Activated CD4-positive, alpha-beta T cell treated with anti-CD3 and anti-CD28 coated beads, Interleukin-2, amount 50 U/mL, for 48 hours (primary cell): Measurements from ENCODE around the gene TFDP2.

Experiments
- DNase-seq, 2 experiments: peaks; one replicate each; pipeline ENCODE4 v3.0.0-alpha.2; 2020

TFDP2 gene

DNA sequence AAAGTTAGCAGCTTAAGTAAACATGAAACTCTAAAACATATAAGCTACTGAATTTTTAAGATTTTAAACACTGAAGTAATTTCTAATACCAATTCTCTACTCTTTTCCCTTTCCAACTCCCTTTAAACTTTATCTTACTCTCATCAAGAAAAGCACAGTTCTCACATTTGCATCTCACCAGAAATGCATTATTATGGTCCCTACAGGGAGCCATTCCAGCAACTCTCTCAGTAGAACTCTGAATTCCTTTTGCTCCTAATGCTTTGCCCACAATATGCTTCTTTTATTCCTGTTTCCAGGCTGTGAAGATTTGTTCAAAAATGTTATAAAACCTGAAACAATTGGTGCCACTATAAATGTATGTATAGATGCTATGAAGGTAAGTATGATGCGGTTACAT is 83.4 kb downstream of the TFDP2 start:
- no peak for DNase-seq

GRCh38 chr3:142065344-142065743 is 84.0 kb downstream of the TFDP2 start:
- no peak for DNase-seq

GRCh38 chr3:142064454-142064853 is 84.9 kb downstream of the TFDP2 start:
- no peak for DNase-seq

DNA sequence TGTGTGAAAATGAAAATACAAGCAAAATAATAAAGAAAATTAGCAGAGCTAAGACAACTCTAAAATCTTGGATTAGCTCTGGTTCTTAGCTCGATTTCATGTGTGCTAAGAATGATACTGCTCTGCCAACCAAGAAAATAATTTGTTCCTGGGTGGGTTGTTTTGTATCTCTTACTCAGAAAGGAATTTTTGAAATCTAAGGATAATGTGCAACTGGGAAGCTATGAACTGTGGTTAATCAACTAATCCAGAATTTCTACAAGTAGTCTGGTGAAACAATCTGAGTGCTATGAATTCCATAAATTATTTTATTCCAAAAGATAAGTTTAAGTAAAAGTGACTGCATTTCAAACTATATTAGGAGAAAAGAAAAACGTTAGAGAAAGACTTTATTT is 92.0 kb downstream of the TFDP2 start:
- DNase-seq = no peak

DNA sequence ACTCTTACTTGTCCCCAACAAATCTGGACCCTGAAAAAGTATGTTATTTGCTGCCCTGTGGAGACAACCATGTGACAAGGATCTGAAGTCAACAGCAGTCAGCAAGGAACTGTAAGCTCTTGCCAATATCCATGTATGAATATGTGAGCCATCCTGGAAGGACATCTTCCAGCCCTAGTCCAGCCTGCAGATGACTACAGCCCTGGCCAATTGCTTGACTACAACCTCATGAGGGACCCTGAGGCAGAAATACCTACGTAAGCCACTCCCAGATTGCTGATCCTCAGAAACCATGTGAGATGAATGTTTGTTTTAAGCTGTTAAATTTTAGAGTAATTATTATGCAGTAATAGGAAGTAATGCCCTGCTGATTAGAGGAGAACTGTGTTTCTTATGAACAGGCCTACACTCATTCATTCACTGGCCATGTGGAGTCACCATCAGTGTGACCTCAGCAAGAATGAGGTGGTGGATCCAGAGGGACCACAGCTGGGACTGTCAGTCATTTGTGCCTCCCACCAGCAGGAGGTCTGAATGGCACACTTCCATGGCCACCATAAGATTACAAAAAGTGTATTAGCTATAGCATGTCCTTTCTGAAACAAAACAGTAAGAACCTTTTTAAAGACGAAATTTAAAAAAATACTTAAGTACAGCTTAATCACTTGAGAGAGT is 92.6 kb downstream of the TFDP2 start:
- DNase-seq = no peak

GRCh38 chr3:142053835-142054234 is 95.5 kb downstream of the TFDP2 start:
- no peak for DNase-seq

- no peak for DNase-seq
Observed at GRCh38 chr3:142053244-142053643, 96.1 kb downstream of the TFDP2 start.

DNA sequence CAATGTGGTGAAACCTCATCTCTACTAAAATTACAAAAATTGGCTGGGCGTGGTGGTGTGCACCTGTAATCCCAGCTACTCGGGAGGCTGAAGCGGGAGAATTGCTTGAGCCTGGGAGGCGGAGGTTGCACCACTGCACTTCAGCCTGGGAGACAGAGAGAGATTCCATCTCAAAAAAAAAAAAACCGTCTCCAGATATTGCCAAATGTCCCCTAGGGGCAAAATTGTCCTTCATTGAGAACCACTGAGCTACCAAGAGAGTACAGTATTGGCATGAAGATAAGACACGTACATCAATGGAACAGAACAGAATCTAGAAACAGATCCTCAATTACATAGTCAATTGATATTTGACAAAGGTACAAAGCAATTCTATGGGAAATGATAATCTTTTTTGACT is 98.0 kb downstream of the TFDP2 start:
- no peak for DNase-seq

DNA sequence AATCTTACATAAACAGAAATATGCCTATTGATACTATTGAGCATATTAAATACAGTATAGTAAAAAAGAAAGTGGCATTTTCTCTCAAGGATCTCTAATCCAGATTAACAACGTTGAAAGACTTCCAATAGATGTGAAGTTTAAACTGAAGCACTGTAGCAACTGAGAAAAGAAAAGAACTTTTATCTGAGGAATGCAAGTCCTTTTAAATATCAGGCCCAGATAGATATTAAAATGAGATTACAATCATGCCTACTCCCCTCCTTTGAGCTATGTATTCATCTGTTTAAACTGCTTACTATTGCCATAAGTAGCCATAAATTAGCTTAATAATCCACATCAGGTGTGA is 102.3 kb downstream of the TFDP2 start:
- no peak for DNase-seq

DNA sequence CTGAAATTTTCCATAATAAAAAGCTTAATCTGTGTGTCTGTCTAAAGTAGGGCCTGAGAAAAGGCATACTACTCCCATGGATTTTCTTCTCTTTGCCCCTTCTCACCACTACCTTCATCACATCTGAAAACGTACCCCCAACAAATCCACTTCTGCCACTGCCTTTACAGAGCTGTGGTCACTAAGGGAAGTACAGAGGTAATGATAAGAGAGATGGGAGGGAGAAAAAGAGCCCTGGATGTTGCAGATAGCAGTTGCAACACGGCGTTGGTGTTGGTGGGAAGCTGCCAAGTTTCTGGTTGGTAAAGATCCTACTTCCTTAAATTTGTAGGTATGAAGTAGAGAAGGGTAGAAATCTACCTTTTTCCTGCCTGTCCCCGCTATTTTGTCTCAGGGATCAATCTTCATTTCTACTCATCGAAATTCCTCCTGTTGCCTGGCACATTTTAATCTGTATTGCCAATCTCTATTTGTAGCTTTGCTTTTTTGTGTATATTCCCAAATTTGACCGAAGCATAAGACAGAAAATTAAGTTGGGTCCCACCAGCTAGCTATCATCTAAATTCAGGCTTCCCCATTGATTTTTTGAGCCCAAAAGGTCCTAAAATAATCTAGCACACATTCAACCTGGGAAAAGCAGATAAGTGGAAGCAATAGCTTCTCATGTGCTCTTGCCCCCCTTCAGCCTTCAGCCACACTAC is 102.9 kb downstream of the TFDP2 start:
- no peak for DNase-seq

DNA sequence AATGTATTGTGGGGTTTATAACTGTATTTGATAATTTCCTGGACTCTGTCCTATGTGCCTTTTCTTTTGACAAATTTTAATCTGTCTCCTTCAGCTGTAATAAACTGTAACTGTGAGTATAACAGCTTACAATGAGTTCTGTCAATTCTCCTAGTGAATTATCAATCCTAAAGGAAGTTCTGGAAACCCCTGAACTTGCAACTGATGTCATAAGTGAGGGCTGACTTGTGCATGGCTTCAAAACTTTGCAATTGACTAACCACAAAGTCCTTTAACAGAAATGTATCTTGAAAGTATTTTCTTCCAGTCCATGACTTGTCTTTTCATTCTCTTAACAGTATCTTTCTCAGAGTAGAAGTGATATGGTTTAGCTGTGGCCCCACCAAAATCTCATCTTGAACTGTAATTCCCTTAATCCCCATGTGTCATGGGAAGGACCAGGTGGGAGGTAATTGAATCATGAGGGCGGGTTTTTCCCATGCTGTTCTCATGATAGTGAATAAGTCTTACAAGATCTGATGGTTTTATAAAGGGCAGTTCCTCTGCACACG is 108.3 kb downstream of the TFDP2 start:
- DNase-seq = no peak

DNA sequence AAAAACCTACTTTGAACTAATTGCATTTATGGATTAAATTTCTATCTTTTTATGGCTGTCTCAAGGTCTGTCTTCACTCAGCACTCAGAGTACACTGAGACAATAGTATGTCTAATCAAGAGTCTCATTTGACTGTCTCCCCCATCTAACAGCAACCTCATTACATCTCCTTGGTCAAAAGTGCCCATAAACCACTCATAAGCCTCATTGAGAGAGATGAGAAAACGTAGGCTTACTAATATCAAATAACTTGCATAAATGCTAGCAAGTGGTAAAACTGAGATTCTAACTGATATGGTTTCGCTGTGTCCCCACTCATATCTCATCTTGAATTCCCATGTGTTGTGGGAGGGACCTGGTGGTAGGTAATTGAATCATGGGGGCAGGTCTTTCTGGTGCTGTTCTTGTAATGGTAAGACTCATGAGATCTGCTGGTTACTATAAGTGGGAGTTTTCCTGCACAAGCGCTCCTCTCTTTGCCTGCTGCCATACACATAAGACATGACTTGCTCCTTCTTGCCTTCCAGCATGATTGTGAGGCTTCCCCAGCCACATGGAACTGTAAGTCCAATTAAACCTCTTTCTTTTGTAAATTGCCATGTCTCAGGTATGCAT is 113.9 kb downstream of the TFDP2 start:
- DNase-seq = no peak

- DNase-seq = no peak
Observed at GRCh38 chr3:142033292-142033691, 116.1 kb downstream of the TFDP2 start.

GRCh38 chr3:142031575-142031974 is 117.8 kb downstream of the TFDP2 start:
- DNase-seq = no peak

DNA sequence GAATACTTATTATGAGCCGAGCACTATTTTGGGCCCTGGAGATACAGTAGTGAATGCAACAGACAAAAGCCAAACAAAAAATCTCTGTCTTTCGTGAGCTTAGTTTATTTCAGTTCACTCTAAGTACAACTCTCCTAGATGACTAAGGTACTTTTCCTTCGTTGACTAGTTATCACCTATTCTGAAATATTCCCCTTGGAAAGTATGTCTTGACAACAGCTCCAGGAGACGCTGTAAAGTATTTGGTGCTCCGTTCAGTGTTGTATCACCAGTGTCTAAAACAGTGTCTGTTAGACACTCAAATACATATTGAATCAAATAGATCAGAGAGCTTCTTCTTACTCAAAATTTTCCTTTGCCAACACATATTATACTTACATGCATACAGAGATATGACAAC is 119.6 kb downstream of the TFDP2 start:
- no peak for DNase-seq

GRCh38 chr3:142029052-142029642 is 120.2 kb downstream of the TFDP2 start:
- no peak for DNase-seq

- DNase-seq = no peak
Observed at GRCh38 chr3:142028243-142028777, 121.0 kb downstream of the TFDP2 start.

DNA sequence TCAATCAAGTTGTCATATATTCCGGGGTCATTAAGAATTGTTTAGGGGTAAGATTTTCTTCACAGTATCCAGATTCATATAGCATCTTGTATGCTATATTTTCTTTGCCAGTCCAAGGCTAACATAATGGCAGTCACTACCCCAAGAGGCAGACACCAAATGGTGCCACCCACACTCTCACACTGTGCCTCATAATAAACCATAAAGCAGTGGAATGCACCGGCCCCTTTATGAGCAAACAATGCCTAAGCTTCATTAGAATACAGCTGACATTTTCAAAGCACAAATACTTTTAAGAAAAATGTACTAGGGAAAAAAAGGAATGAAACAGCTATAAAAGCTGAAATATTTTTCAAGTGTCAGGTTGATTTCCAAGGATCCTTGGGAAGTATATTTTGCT is 121.6 kb downstream of the TFDP2 start:
- peak; percentile 18 to 31 for DNase-seq

DNA sequence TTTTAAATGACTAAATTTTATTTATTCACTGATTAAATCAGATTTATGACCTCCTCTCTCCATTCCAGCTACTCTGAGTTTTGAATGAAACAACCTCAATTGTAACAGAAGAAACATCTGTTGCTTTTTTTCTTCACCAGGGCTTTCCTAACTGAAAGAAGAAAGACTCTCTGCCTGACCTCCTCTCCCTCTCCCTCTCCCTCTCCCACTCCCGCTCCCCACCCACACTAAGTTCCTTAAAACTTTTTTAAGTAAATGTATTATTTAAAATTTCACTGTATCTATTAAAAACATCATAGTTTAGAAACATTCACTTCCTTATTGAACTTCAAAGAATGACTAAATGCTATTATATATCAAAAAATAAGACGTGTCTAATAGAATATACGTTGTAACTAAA is 122.0 kb downstream of the TFDP2 start:
- no peak for DNase-seq

- no peak for DNase-seq
Observed at GRCh38 chr3:142026333-142026732, 123.0 kb downstream of the TFDP2 start.

DNA sequence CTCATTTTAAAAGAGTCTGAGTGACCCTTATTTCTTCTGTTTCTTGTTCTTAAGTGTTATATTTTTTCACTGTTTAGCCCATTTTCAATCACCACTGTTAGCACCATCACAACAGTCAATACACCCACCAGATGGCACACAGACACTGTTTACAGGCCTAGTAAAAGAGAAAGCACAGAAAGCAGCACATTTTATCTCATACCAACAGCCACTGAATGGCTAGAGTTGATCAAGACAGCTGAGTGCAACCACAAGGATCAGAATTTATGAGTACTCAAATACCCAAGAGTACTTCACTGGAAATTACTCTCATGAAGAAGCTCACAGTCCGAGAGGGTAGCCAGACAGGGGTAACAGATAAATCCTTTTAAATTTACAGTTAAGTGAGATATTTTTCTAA is 127.0 kb downstream of the TFDP2 start:
- DNase-seq = no peak

DNA sequence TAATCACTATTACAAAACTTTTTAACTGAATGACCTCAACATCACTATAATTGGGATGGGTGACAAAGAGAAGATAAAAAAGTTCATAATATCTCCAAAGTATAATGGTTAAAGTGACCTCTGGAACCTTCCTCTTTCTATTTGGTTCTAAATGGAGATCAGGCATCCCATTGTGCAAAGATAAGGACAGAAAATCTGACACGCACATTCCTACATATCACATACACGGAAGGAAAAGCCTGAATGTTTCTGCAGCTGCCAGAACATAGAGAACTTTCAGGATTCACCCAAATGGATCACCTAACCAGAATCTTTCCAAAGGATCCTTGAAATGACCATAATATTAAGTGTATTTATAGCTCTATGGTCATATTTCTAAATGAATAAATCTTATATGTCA is 128.2 kb downstream of the TFDP2 start:
- DNase-seq = no peak

- DNase-seq = no peak
Observed at GRCh38 chr3:142019794-142020320, 129.5 kb downstream of the TFDP2 start.
